ENCODE data around the gene KLRC3. TPM values are rescaled to one million over a fixed set of nuclear protein-coding genes. Genes with fewer than 3 reads are reported as not detected.

Gene KLRC3
- total and polyA plus RNA-seq, 4 donors: 0.22 to 2.6 (median 0.44) TPM; not detected in 1

- Histone ChIP-seq H3K4me1 (ENCODE audit: control insufficient read depth in 5 of 5, insufficient read depth in 5 of 5, low read length in 5 of 5) (no peaks in the 10 kb centered on the region), H3K9ac (ENCODE audit: insufficient read depth in 1 of 2, low read length in 2 of 2) (no peak overlapping the region), H3K4me3 (no peak overlapping the region), H3K9me3 (ENCODE audit: control insufficient read depth in 4 of 4, insufficient read depth in 3 of 4, low read length in 3 of 4) (peaks cover 0 to 9% (median 5%) of the 10 kb centered on the region in 4 donors), H3K36me3 (ENCODE audit: control insufficient read depth in 4 of 4, insufficient read depth in 4 of 4, low read length in 4 of 4) (no peaks in the 10 kb centered on the region), H3K27me3 (ENCODE audit: control insufficient read depth in 3 of 3, insufficient read depth in 3 of 3, low read length in 2 of 3) (no peaks in the 10 kb centered on the region), H3K27ac (ENCODE audit: low read depth in 1 of 2, low read length in 1 of 2) (no peak overlapping the region)
- DNase-seq (no peak), ATAC-seq (ENCODE audit: insufficient read depth, low FRiP score) (no peak)
- TF ChIP-seq CTCF (IDR thresholded peaks at IDR 0.05; ENCODE audit: control extremely low read depth, extremely low read depth): no peak
- WGBS, 2 donors: 88 to 94% methylated on average over 2 of the region's 2 CpGs
Observed at GRCh38 chr12:10456856-10457255, 36.5 kb upstream of the KLRC3 start.

GRCh38 chr12:10455766-10456165 lies 35.4 kb upstream of the KLRC3 start:
- ATAC-seq (ENCODE audit: insufficient read depth, low FRiP score) (no peak), DNase-seq (no peak)
- no peaks in the 10 kb centered on the region for H3K36me3 ChIP-seq (ENCODE audit: control insufficient read depth in 4 of 4, insufficient read depth in 4 of 4, low read length in 4 of 4)
- H3K27me3 ChIP-seq (ENCODE audit: control insufficient read depth in 3 of 3, insufficient read depth in 3 of 3, low read length in 2 of 3): no peaks in the 10 kb centered on the region
- H3K9ac ChIP-seq (ENCODE audit: insufficient read depth in 1 of 2, low read length in 2 of 2): no peak overlapping the region
- H3K4me1 ChIP-seq (ENCODE audit: control insufficient read depth in 5 of 5, insufficient read depth in 5 of 5, low read length in 5 of 5): no peaks in the 10 kb centered on the region
- H3K4me3 ChIP-seq: no peak overlapping the region
- no peak for TF ChIP-seq CTCF (IDR thresholded peaks at IDR 0.05; ENCODE audit: control extremely low read depth, extremely low read depth)
- H3K9me3 ChIP-seq (ENCODE audit: control insufficient read depth in 4 of 4, insufficient read depth in 3 of 4, low read length in 3 of 4): peaks cover 0 to 9% (median 5%) of the 10 kb centered on the region in 4 donors
- H3K27ac ChIP-seq (ENCODE audit: low read depth in 1 of 2, low read length in 1 of 2): no peak overlapping the region
- 94 to 98% methylated on average over 1 of the region's 1 CpG for whole genome bisulfite sequencing, 2 donors

GRCh38 chr12:10454531-10454930 lies 34.1 kb upstream of the KLRC3 start:
- no peak for DNase-seq
- TF ChIP-seq CTCF (IDR thresholded peaks at IDR 0.05; ENCODE audit: control extremely low read depth, extremely low read depth): no peak
- ATAC-seq (ENCODE audit: insufficient read depth, low FRiP score): no peak
- 65 to 74% methylated on average over 1 of the region's 1 CpG for WGBS, 2 donors
- Histone ChIP-seq H3K9me3 (ENCODE audit: control insufficient read depth in 4 of 4, insufficient read depth in 3 of 4, low read length in 3 of 4) (peaks cover 0 to 9% (median 5%) of the 10 kb centered on the region in 4 donors), H3K4me3 (no peak overlapping the region), H3K36me3 (ENCODE audit: control insufficient read depth in 4 of 4, insufficient read depth in 4 of 4, low read length in 4 of 4) (no peaks in the 10 kb centered on the region), H3K27me3 (ENCODE audit: control insufficient read depth in 3 of 3, insufficient read depth in 3 of 3, low read length in 2 of 3) (no peaks in the 10 kb centered on the region), H3K9ac (ENCODE audit: insufficient read depth in 1 of 2, low read length in 2 of 2) (no peak overlapping the region), H3K4me1 (ENCODE audit: control insufficient read depth in 5 of 5, insufficient read depth in 5 of 5, low read length in 5 of 5) (no peaks in the 10 kb centered on the region), H3K27ac (ENCODE audit: low read depth in 1 of 2, low read length in 1 of 2) (no peak overlapping the region)

GRCh38 chr12:10453156-10453555 lies 32.8 kb upstream of the KLRC3 start, which contains the start of gene KLRC1:
Gene KLRC1 (minus strand): TSS chr12:10453377. CDS start chr12:10451156, 2,221 bp downstream.
- Histone ChIP-seq H3K27ac (ENCODE audit: low read depth in 1 of 2, low read length in 1 of 2) (no peak within 1 kb of the TSS), H3K36me3 (ENCODE audit: control insufficient read depth in 4 of 4, insufficient read depth in 4 of 4, low read length in 4 of 4) (no peaks in the 10 kb centered on the region), H3K27me3 (ENCODE audit: control insufficient read depth in 3 of 3, insufficient read depth in 3 of 3, low read length in 2 of 3) (no peaks in the 10 kb centered on the region), H3K4me1 (ENCODE audit: control insufficient read depth in 5 of 5, insufficient read depth in 5 of 5, low read length in 5 of 5) (no peaks in the 10 kb centered on the region), H3K9ac (ENCODE audit: insufficient read depth in 1 of 2, low read length in 2 of 2) (no peak within 1 kb of the TSS), H3K4me3 (no peak within 1 kb of the TSS), H3K9me3 (ENCODE audit: control insufficient read depth in 4 of 4, insufficient read depth in 3 of 4, low read length in 3 of 4) (peaks cover 0 to 9% (median 2%) of the 10 kb centered on the region in 4 donors)
- WGBS, 2 donors: 43 to 48% methylated on average over 2 of the region's 2 CpGs
- no peak for ATAC-seq (ENCODE audit: insufficient read depth, low FRiP score)
- TF ChIP-seq CTCF (IDR thresholded peaks at IDR 0.05; ENCODE audit: control extremely low read depth, extremely low read depth): no peak
- no peak for DNase-seq

All from lung (tissue), 12 donors.